Measurements from ENCODE around the gene SULT4A1.

Gene SULT4A1

DNA sequence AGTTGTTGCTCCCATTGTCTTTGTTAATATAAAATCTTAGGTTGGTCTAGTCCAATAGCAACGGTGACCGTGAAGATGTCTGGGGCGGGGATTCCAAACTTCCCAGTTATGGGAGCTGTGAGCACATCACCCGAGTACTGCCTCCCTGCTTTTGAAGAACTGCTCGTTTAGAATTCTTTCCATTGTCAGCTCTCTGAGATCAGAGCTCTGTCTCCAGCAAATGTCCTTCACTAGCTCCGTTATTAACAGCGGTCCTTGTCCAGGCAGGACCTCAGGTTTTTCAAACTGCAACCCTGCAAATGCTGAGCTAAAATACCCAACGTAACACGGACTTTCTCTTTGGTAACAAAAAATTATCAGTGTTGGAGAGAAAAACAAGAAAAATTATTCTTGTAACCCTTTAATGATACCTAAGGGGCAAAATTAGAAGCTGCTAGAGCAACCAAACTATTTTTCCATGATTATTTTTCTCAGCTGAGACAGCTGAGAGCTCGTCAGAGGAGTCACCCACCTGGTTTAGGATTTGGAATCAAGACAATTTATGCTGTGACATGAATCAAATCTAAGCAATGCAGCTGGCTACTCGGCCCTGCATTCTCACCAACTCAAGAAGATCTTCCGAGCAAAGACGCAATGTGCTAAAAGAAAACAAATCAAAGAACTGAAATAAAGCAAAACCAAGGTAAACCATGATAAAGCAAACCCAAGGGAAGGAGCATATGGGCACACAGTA, 35.1 kb downstream of the SULT4A1 start:
- no peak for DNase-seq

DNA sequence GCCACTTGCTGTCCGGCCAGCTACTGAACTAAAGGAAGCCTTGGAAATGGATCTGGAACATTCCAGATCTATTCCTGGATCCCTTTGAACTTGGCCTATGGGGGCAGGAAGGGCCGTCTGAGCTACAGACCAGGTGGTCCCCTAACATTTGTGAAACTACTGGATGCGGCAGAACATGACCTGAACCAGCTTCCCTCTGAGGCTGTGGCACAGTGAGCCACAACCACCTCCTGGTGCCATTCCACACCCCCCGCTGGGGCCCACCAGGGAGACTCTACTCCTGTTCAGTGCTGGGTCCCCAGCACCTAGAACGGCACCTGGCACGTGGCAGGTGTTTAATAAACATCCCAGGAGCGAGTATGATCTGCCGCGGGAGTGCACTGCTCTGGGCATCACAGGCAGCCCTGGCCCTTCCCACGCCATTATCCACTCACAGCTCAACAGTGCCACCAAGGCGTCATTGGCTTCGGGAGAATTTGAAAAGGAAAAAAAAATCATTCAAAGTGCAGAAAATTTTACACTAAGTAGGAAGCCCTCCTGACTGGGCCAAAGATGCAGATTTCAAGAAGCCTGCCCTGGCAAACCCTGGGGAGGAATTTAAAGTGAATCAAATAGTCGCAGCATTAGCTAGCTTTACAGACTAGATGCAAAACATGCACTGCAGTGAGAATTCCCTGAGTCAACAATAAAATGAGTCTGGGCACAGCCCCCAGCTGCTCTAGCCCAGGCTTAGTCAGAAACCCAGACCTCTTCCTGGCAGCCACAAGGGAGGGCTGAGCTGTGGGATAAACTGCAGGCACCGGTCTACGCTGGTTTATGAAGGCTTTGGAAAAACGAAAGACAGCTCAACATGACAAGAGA, 35.9 kb downstream of the SULT4A1 start:
- peak; percentile 74 to 80 for DNase-seq

DNA sequence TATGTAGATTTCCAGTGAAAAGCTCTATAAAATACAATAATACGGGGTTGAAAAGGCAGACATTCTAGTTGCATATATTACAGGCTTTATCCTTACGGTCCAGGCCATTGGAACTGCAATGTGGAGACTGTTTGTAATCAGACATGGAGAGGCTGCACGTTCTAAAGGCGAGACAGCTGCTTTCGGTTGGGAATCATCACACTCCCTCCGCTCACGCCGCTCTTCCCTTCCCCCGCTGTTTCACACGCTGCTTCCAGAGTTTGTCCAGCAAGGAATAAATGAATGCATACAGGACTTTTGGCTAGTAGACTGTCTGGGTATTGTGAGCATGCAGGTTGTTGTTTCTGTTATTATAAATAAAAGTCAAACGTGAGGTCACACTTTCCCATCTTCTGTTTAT, 36.7 kb downstream of the SULT4A1 start:
- no peak for DNase-seq

DNA sequence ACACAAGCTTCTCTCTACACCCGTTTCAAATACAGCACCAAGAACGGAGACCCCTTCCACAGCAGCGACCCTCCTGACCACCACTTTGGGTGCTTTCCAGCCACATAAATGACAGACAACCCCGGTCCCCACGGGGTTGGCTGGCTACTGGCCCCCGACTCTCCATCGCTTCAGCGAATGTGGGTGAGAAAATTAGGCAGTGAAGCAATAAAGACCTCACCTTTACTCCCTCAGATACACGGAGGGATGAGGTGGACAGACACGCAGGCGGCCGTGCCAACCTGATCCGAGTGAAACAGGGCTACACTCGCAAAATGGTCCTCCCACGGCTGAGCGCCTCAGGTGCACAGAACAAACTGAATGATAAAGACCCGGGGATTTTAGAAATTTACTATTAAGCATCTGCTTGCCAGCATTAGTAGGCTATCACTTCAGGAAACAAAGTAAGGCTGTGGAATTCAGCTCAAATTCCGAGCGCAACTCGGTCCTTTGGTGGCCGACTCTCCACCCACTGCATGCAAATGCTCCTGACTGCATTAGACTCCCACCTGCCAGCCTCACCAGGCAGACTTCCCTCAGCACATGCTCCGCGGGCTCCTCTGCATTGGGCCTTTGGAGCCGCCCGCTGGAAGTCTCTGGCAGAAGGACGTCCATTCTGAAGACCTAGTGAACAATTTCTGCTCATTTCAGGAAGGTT, 37.4 kb downstream of the SULT4A1 start:
- DNase-seq, result no peak

DNA sequence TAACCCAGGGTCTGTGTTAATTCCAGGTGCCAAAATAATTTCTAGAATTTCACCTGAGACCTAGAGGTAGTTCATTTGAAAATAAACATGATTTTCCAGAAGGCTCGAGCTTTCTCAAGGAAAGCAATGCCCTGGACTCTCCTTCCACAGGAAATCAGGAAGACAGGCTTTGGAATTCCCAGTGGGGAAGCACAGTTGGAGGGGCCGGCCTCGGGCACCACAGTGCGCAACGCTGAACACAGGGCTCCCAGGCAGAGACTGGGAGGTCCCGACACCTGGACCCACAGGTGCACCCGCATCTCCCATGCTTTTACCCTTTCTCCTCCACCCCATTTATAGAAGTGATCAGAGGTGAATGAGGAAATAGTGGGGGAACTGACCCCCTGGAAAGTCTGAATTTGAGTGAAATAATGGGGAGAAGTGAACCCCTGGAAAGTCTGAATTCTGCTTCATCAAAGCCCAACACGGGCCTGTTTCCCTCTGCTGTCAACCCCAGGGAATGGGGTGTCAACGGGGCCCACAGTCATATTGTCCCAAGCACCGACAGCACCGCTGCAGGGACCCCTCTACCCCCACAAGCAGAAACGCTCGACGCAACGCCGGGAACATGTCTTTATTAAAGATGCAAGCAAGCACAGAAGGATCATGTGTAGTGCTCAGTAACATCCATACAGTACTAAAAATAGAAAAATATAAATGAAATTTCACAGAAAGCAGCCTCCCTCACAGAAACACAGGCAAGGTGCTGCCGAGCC, 38.2 kb downstream of the SULT4A1 start:
- no peak for DNase-seq

DNA sequence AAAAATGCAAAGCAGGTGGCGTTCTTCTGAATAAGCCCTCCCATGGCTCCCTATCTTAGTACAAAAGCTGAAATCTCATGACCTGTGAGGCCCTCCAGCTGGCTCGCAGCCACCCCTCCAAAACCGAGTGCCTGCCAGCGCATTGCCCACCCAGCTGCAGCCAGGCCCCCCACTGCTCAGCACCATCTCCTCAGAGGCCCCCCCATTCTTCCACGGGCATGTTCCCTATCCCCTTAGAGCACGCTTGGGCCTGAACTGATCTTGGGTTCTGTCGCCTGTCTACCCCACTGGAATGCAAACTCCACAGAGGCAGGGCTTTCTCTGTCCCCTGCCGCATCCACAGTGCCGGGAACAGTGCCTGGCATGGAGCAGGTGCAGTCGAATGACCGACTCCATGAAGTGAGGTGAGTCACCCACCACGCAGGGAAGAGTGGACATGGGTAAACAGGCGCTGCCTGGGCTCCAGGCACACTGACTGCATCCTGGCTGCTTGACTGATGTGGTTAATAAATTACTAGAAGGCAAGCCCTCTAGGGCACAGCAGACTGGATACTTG, 38.9 kb downstream of the SULT4A1 start:
- peak; percentile 67 to 83 for DNase-seq

- no peak for DNase-seq
Measured at GRCh38 chr22:43821606-43822425, 40.5 kb downstream of the SULT4A1 start.

- no peak for DNase-seq
Measured at GRCh38 chr22:43820651-43821305, 41.5 kb downstream of the SULT4A1 start.

GRCh38 chr22:43819931-43820640, 42.2 kb downstream of the SULT4A1 start:
- DNase-seq, result no peak

DNA sequence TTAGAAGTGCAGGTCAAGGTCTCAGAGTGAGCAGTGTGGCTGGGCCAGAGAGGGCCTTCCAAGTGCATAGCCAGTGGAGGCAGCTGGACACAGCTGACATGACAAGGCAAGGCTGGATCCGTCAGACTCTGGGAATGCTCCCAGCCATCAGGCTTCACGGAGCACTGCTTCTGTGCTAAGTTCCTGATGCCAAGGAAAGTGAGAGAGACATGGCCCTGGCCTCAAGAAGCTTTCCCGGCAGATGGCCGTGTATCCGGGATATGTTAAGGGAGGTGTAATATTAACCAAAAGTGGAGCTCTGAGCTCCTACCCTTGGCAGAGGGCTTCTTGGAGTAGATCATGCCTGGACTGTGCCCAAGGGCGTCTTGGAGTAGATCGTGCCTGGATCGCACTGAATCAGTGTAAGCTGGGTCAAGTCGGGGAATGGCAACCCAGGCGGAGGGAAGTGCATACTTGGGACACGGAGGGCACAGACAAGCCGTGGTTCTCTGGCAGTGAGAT, 42.8 kb downstream of the SULT4A1 start:
- no peak for DNase-seq

- no peak for DNase-seq
Measured at GRCh38 chr22:43818981-43819380, 43.3 kb downstream of the SULT4A1 start.

DNA sequence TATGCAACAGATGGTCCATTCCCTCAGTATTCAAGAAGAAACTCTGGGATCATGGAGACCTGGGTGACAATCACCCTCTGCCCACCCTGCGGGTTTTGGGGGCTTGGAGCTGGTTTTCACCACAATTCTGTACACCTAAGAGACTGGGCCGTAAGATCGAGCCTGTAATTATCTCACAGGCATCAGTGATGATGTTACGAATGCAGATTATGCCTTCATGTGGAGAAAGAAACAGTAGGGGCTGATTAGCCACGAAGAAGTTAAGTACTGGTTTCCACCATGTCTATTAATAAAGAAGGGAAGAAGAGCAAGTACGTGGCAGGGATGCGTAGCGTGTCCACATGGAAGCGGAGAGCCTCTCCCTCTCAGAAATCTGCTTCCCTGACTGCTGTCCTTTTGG, 44.9 kb downstream of the SULT4A1 start:
- no peak for DNase-seq

DNA sequence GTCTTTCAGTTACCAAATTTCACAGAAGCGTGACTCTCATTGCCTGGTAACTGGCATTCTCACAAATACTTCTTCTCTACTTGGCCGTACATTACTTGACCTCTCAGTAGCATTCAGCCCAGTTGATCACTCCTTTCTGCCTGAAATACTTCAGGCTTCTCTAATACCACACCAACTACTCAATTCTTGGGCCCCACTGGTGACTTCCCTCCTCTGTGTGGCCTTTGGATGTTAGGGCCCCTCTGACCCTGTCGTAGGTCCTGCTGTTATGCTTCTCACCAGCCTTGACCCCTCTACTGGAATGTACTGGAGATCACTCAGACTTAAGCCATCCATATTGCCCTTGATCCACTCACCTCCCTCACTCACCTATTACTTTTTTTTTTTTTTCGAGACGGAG, 48.0 kb downstream of the SULT4A1 start:
- DNase-seq, result no peak

- DNase-seq, result no peak
Measured at GRCh38 chr22:43812890-43813289, 49.4 kb downstream of the SULT4A1 start.

DNA sequence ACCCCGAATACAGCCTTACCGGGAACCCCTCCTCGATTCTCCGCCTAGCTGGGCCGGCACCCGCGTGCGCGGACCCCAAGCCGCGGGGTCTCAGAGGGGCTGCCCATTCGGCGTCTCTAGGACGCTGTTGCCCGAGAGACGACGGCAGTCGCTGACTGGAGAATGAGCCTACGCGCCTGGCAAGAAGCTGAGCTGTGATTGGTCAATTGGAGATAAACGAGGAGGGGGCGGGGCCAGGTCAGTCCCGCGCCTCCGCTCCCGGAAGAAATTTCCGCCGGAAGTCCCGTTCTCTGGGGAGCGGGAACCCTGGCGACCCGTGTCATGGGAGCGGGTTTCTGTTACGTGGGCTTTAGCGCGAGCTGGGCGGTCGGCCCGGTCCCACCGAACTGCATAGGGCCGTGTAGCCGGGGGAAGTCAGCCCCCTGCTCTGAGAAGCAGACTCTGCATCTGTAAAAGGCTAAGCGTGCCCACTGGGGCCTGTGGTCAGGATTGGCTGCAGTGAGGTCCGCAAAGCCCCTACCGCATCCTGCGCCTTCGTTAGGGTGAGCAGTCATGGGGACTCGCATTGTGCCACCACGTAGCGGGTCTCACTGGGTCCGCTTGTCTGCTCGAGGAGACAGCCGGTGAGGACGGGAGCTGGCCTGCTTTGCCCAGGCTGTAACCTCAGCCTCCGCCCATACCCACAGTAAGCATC, 50.0 kb downstream of the SULT4A1 start, which contains the start of gene EFCAB6:
Gene EFCAB6 (minus strand): TSS at position 157 of the 694 bp plus-strand sequence. CDS start 29,987 bp downstream, outside the sequence.
- peak; percentile 90 to 92 for DNase-seq

DNA sequence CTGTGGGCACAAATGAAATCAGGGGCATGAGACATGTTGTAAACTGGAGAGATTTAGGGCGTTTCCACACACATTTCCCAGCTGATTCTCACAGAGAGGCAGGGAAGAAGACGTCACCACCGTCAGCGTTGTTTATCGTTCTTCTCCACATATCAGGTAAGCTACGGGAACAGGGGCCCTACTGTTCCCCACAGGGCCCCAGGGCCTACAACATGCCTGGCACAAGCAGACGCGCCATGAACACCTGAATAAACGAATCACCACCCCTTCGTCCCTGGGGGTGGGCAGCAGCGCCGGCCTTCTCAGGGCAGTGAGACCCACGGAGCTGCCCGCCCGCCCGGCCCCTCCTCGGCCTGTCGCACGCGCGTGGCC, 50.5 kb downstream of the SULT4A1 start:
- DNase-seq, result no peak

GRCh38 chr22:43802897-43803495, 59.3 kb downstream of the SULT4A1 start:
- DNase-seq, result no peak

GRCh38 chr22:43800970-43801369, 61.3 kb downstream of the SULT4A1 start:
- no peak for DNase-seq

DNA sequence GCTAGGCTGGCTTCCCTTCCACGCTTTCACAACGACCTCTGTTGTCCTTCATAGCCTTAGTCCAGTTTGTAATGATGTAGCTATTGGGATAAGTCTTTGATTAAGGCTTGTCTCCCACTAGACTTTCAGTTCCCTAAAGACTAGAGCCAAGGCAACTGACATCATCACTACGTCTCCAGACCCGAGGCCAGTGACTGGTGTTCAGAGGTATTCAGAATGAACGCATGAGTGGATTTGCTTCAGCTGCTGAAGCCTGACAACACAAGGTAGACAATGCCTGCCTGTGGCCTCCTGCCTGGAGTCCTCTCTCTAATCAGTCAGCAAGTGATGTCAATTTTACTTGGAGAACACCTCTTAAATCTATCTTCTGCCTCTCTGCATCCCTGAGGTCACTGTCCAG, 63.8 kb downstream of the SULT4A1 start:
- DNase-seq, result no peak
